DND-41 (cell line): ENCODE data around the gene TFEB.
A peak's percentile ranks its signal among the peaks of the same experiment; 100 is the strongest.

Experiments
- ATAC-seq: fragments of 200-7000 bp; cut with Tn5 transposase; 3 replicates; pipeline ENCODE4 v1.9.1; 2021; ENCODE audit warnings: low read depth; ENCODE audit not compliant: insufficient read depth
- DNase-seq: peaks from one replicate; pipeline ENCODE4 v3.0.0-alpha.2; 2020
- H2AFZ ChIP-seq: 2 replicates; pipeline ENCODE4 v1.6.0; 2012; ENCODE audit warnings: low read depth, low read length
- H3K27ac ChIP-seq: 2 replicates; pipeline ENCODE4 v1.5.1; 2012; ENCODE audit warnings: low read length, inconsistent platforms
- H3K27me3 ChIP-seq: fragments of 200-600 bp; sonication (generic); 2 replicates; pipeline ENCODE4 v1.6.0; 2012; ENCODE audit warnings: low read length, mild to moderate bottlenecking, inconsistent platforms; ENCODE audit not compliant: insufficient read depth, poor library complexity
- H3K36me3 ChIP-seq: 2 replicates; pipeline ENCODE4 v1.5.1; 2012; ENCODE audit warnings: low read length, inconsistent platforms; ENCODE audit not compliant: insufficient read depth
- H3K4me1 ChIP-seq: 2 replicates; pipeline ENCODE4 v1.5.1; 2012; ENCODE audit warnings: mild to moderate bottlenecking, low read length; ENCODE audit not compliant: insufficient read depth
- H3K4me2 ChIP-seq: 2 replicates; pipeline ENCODE4 v1.6.0; 2012; ENCODE audit warnings: mild to moderate bottlenecking, moderate library complexity, low read length, inconsistent platforms; ENCODE audit not compliant: insufficient read depth
- H3K4me3 ChIP-seq, 2 experiments: fragments of 200-600 bp in 1 of 2; shearing (Covaris generic) in 1 of 2; 2 replicates each; pipeline ENCODE4 v1.5.1; 2012 to 2016; ENCODE audit warnings: inconsistent platforms in 2 of 2, low read length in 2 of 2, mild to moderate bottlenecking in 2 of 2, low read depth in 1 of 2, moderate library complexity in 1 of 2
- H3K79me2 ChIP-seq: 2 replicates; pipeline ENCODE4 v1.6.0; 2012; ENCODE audit warnings: low read length, inconsistent platforms; ENCODE audit not compliant: insufficient read depth
- H3K9ac ChIP-seq: 2 replicates; pipeline ENCODE4 v1.6.0; 2012; ENCODE audit warnings: low read depth, mild to moderate bottlenecking, inconsistent platforms, low read length, moderate library complexity
- H3K9me3 ChIP-seq: 2 replicates; pipeline ENCODE4 v1.5.1; 2012; ENCODE audit warnings: low read length, moderate library complexity, mild to moderate bottlenecking, inconsistent platforms; ENCODE audit not compliant: insufficient read depth, severe bottlenecking
- H4K20me1 ChIP-seq: 2 replicates; pipeline ENCODE4 v1.6.0; 2012; ENCODE audit warnings: low read length; ENCODE audit not compliant: insufficient read depth
- EZH2 ChIP-seq: IDR thresholded peaks from 3 replicates; pipeline ENCODE4 v1.6.1; 2012; ENCODE audit warnings: borderline replicate concordance, low read depth, mild to moderate bottlenecking, moderate library complexity, low read length, inconsistent platforms; ENCODE audit not compliant: severe bottlenecking
- TF ChIP-seq, protein P1 (sequence below): IDR thresholded peaks from 2 replicates; pipeline ENCODE4 v1.5.1; 2012; ENCODE audit warnings: borderline replicate concordance, low read length, moderate library complexity, mild to moderate bottlenecking; ENCODE audit not compliant: poor library complexity, severe bottlenecking; ENCODE audit errors: extremely low read depth

Gene TFEB

GRCh38 chr6:41741625-41742490 is 6.5 kb upstream of the TFEB start:
- Histone ChIP-seq H3K79me2 (no peaks in the 10 kb centered on the region), H3K4me1 (no peaks in the 10 kb centered on the region), H4K20me1 (no peaks in the 10 kb centered on the region), H3K27ac (no peak overlapping the region), H3K4me2 (no peak overlapping the region), H3K9me3 (no peaks in the 10 kb centered on the region), H3K27me3 (no peaks in the 10 kb centered on the region), H3K9ac (no peak overlapping the region), H3K36me3 (no peaks in the 10 kb centered on the region), H2AFZ (no peak overlapping the region), H3K4me3 (no peak overlapping the region)
- no peak for DNase-seq
- no peak for TF ChIP-seq EZH2
- TF ChIP-seq, protein P1, sequence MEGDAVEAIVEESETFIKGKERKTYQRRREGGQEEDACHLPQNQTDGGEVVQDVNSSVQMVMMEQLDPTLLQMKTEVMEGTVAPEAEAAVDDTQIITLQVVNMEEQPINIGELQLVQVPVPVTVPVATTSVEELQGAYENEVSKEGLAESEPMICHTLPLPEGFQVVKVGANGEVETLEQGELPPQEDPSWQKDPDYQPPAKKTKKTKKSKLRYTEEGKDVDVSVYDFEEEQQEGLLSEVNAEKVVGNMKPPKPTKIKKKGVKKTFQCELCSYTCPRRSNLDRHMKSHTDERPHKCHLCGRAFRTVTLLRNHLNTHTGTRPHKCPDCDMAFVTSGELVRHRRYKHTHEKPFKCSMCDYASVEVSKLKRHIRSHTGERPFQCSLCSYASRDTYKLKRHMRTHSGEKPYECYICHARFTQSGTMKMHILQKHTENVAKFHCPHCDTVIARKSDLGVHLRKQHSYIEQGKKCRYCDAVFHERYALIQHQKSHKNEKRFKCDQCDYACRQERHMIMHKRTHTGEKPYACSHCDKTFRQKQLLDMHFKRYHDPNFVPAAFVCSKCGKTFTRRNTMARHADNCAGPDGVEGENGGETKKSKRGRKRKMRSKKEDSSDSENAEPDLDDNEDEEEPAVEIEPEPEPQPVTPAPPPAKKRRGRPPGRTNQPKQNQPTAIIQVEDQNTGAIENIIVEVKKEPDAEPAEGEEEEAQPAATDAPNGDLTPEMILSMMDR = no peak
- 0 out of 3 replicates have a peak, but pooled peaks have one; percentile 27 for ATAC-seq

DNA sequence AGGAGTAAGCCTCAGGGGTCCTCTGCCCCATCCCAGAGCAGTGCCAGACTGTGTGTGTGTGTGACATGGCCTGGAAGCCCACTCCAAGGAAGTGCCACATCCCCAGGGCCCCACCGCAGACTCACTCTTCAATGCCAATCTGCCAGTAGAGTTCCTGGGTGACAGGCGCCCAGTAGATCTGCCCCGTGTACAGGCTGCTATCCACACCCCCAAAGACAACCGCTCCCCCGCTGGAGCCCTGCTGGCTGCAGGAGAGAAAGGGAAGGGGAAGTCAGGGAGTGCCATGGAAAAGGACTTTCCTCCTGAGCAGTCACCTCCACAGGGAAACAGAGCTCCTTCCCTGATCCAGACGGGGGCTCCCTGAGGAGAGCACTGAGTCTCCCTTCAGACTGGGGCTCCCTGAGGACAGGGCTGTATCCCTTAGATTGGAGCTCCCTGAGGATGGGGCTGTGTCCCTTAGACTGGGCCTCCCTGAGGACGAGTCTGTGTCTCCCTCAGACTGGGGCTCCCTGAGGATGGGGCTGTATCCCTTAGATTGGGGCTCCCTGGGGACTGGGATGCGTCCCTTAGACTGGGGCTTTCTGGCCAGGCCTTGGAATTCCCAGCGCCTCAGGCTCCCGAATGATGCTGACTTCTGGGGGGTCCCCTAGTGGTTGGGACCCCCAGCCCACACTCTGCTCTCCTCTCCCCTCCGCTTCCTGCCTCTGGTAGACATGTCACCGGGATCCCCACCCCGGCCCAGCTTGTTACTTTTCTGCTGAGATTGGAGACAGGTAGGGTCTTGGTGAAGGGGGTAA is 5.2 kb upstream of the TFEB start:
- Histone ChIP-seq H3K4me1 (peaks cover 7% of the 10 kb centered on the region), H3K27me3 (no peaks in the 10 kb centered on the region), H2AFZ (no peak overlapping the region), H3K9ac (no peak overlapping the region), H3K79me2 (no peaks in the 10 kb centered on the region), H3K4me2 (no peak overlapping the region), H3K9me3 (no peaks in the 10 kb centered on the region), H3K36me3 (no peaks in the 10 kb centered on the region), H4K20me1 (no peaks in the 10 kb centered on the region), H3K27ac (no peak overlapping the region), H3K4me3 (no peak overlapping the region)
- TF ChIP-seq EZH2 = no peak
- TF ChIP-seq, protein P1 = no peak
- no peak for ATAC-seq
- no peak for DNase-seq

DNA sequence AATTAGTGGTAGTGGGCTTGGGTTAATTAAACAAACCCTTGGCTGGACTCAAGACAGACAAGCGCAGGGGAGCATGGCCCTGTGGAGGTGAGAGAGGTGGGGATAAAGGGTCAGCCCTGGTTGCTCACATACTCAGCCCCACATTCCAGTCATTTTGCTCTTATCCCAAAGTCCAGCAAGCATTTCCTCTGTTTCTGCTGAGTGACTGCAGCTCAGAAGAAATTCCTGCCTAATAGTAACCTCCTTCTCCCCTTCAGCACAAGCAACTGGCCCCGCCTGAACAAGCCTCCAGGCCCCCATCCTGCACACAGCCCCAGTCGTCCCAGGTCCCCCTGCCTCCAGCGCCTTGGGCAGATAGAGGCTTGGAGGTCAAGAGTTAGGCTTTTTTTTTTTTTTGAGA is 3.6 kb upstream of the TFEB start:
- no peak overlapping the region for H3K4me2 ChIP-seq
- H3K27ac ChIP-seq = no peak overlapping the region
- no peak for ATAC-seq
- H3K79me2 ChIP-seq = no peaks in the 10 kb centered on the region
- H3K9me3 ChIP-seq = no peaks in the 10 kb centered on the region
- TF ChIP-seq, protein P1 = no peak
- no peak for TF ChIP-seq EZH2
- H3K27me3 ChIP-seq = no peaks in the 10 kb centered on the region
- H3K4me1 ChIP-seq = peaks cover 16% of the 10 kb centered on the region
- no peak overlapping the region for H2AFZ ChIP-seq
- no peaks in the 10 kb centered on the region; the same call in 1 of the 2 replicates for H3K36me3 ChIP-seq
- no peak overlapping the region for H3K9ac ChIP-seq
- H3K4me3 ChIP-seq = no peak overlapping the region
- no peak for DNase-seq
- no peaks in the 10 kb centered on the region for H4K20me1 ChIP-seq
